SH-SY5Y (cell line): ENCODE measurements around the gene PAPPA2.

ENCODE experiments used
- GATA2 ChIP-seq: IDR thresholded peaks from 2 replicates; pipeline ENCODE4 v1.6.1; 2011; ENCODE audit warnings: mild to moderate bottlenecking, low read depth, low read length
- GATA3 ChIP-seq: IDR thresholded peaks from 2 replicates; pipeline ENCODE4 v1.6.1; 2011; ENCODE audit warnings: low read depth, mild to moderate bottlenecking, low read length, moderate library complexity

GRCh38 chr1:176702901-176703300 is 239.9 kb downstream of the PAPPA2 start:
- TF ChIP-seq GATA3 (no peak), GATA2 (no peak)
